Activated CD4-positive, alpha-beta T cell treated with anti-CD3 and anti-CD28 coated beads for 48 hours (primary cell): ENCODE data around the gene BDP1.
"Not testable (repeated sequence)": the region's sequence is repeated elsewhere in the genome, so short reads cannot be mapped to it uniquely, and the experiment has no call there.

Experiments used
- DNase-seq: peaks from one replicate; pipeline ENCODE4 v3.0.0-alpha.2; 2020

Gene BDP1

GRCh38 chr5:71575588-71575987, 120.1 kb downstream of the BDP1 start:
- DNase-seq = not testable (repeated sequence)

GRCh38 chr5:71576241-71576640, 120.8 kb downstream of the BDP1 start:
- DNase-seq = no peak

GRCh38 chr5:71577839-71578238, 122.4 kb downstream of the BDP1 start:
- DNase-seq = not testable (repeated sequence)

GRCh38 chr5:71582945-71583584, 127.6 kb downstream of the BDP1 start:
- DNase-seq = no peak

- no peak for DNase-seq
Observed at GRCh38 chr5:71586052-71586940, 130.8 kb downstream of the BDP1 start.

- DNase-seq = peak; percentile 99
Observed at GRCh38 chr5:71586941-71587765, 131.7 kb downstream of the BDP1 start, which contains the start of gene MCCC2. Gene MCCC2 (plus strand): TSS chr5:71587340. CDS start chr5:71587426, 86 bp downstream.

- DNase-seq = peak; percentile 18
Observed at GRCh38 chr5:71587766-71588532, 132.5 kb downstream of the BDP1 start.

- no peak for DNase-seq
Observed at GRCh38 chr5:71588533-71588885, 133.1 kb downstream of the BDP1 start.

GRCh38 chr5:71589903-71590302, 134.5 kb downstream of the BDP1 start:
- DNase-seq = no peak

- DNase-seq = no peak
Observed at GRCh38 chr5:71591100-71591499, 135.6 kb downstream of the BDP1 start.

GRCh38 chr5:71596169-71596568, 140.7 kb downstream of the BDP1 start:
- DNase-seq = no peak

- DNase-seq = no peak
Observed at GRCh38 chr5:71597001-71597400, 141.6 kb downstream of the BDP1 start.

GRCh38 chr5:71600783-71601182, 145.3 kb downstream of the BDP1 start:
- DNase-seq = no peak

- DNase-seq = peak; percentile 78
Observed at GRCh38 chr5:71601222-71602026, 146.0 kb downstream of the BDP1 start.

GRCh38 chr5:71609916-71610315, 154.5 kb downstream of the BDP1 start:
- not testable (repeated sequence) for DNase-seq

- no peak for DNase-seq
Observed at GRCh38 chr5:71615809-71616208, 160.4 kb downstream of the BDP1 start.
